ENCODE results near the gene ZNF366.
A peak's percentile ranks its signal among the peaks of the same experiment; 100 is the strongest.

The ZNF366 gene

DNA sequence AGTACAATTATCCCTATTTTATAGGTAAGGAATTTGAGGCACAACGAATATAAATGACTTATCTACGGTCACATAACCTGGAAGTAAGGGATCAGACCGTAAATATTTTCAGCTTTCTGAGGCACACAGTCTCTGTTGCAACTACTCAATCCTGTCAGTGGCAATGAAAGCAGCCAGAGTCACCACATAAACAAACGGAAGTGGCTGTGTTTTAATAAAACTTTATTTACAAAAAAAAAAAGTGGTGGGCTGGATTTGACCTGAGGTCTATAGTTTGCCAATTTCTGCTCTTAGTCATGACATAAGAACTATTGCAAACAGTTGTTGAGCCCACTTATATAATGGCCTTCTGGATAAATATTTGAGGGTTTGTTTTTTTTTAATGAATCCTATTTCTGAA lies 29.6 kb downstream of the ZNF366 start:
- H3K4me3 ChIP-seq (ENCODE audit: low read depth, low read length), result no peak overlapping the region
- TF ChIP-seq, protein P1, sequence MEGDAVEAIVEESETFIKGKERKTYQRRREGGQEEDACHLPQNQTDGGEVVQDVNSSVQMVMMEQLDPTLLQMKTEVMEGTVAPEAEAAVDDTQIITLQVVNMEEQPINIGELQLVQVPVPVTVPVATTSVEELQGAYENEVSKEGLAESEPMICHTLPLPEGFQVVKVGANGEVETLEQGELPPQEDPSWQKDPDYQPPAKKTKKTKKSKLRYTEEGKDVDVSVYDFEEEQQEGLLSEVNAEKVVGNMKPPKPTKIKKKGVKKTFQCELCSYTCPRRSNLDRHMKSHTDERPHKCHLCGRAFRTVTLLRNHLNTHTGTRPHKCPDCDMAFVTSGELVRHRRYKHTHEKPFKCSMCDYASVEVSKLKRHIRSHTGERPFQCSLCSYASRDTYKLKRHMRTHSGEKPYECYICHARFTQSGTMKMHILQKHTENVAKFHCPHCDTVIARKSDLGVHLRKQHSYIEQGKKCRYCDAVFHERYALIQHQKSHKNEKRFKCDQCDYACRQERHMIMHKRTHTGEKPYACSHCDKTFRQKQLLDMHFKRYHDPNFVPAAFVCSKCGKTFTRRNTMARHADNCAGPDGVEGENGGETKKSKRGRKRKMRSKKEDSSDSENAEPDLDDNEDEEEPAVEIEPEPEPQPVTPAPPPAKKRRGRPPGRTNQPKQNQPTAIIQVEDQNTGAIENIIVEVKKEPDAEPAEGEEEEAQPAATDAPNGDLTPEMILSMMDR (IDR thresholded peaks at IDR 0.05; ENCODE audit: insufficient read depth, low read depth, low read length, missing control alignments), result no peak
- no peak for DNase-seq (ENCODE audit: low read depth)

DNA sequence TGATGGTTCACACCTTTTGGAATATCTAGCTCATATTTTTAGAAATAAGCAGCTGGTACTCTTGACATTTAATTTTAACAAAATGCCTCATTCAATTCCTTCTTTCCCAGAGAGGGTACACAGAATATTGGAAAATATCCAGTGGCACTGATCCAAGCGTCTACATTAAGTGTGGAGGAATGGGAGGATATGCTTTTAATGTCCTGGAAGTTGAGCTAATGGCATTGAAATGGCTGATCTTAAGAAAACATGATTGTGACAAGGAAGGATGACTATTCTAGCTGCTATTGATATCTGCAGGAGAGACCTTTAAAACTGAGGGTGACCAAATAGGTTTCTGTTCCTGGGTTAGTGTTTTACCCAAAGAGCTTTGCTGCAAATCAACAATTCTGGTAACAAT lies 30.0 kb downstream of the ZNF366 start:
- TF ChIP-seq, protein P1 (IDR thresholded peaks at IDR 0.05; ENCODE audit: insufficient read depth, low read depth, low read length, missing control alignments), result no peak
- no peak for DNase-seq (ENCODE audit: low read depth)
- H3K4me3 ChIP-seq (ENCODE audit: low read depth, low read length), result no peak overlapping the region

DNA sequence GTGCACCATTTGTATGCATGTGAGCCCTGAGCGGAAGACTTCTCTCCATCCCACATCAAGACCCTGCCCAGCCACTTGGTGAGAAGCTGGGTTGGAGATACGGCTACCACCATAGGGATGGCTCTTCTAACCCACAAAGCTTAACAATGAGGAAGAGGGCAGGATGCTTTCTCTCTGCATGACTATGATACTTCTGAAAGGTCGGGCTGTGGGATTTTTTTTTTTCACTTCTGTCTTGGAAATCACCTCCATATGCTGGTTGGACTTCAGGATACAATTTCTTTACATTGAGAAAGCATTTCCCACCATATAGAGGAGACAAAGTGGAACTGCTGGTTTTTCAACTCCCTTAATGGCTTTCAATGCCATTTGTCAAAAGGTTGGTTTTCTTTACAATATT lies 30.5 kb downstream of the ZNF366 start:
- TF ChIP-seq, protein P1 (IDR thresholded peaks at IDR 0.05; ENCODE audit: insufficient read depth, low read depth, low read length, missing control alignments), result no peak
- DNase-seq (ENCODE audit: low read depth), result peak; percentile 69
- H3K4me3 ChIP-seq (ENCODE audit: low read depth, low read length), result no peak overlapping the region

DNA sequence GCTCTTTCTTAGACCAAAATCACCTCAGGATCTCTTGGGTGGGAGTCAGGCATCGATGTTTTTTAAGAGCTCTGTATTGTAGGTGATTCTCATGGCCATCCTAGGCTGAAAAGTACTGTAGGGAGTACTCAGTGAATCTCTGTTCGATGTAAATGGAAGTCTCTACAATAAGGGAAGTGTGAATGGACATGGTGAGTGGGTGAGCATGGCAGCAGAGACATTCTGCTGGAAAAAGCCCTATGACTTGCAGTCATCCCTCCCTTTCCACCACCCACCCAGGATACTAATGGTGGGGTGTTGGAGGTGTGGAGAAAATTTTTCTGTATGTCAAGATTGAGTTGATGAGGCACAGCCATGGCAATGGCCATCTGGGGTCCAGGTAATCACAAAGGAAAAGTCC lies 30.9 kb downstream of the ZNF366 start:
- TF ChIP-seq, protein P1 (IDR thresholded peaks at IDR 0.05; ENCODE audit: insufficient read depth, low read depth, low read length, missing control alignments), result no peak
- no peak overlapping the region for H3K4me3 ChIP-seq (ENCODE audit: low read depth, low read length)
- DNase-seq (ENCODE audit: low read depth), result no peak

DNA sequence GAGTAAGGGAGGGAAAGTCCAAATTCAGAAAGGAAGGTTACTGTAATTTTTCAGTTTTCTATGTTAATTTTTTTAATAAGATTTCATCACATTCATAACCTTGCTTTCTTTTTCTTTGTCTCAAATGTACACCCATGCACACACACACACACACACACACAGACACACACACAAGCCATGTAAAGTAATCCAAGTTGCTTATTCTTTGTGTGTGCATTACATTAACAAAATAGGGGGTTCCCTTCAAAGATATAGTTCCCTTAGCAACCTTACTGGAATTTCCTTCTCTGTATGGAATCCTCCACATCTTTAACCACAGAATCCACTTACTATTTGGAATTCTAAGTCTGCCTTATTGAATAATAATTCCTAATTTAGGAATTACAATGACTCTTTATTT lies 32.7 kb downstream of the ZNF366 start:
- DNase-seq (ENCODE audit: low read depth), result no peak
- TF ChIP-seq, protein P1 (IDR thresholded peaks at IDR 0.05; ENCODE audit: insufficient read depth, low read depth, low read length, missing control alignments), result no peak
- H3K4me3 ChIP-seq (ENCODE audit: low read depth, low read length), result no peak overlapping the region

DNA sequence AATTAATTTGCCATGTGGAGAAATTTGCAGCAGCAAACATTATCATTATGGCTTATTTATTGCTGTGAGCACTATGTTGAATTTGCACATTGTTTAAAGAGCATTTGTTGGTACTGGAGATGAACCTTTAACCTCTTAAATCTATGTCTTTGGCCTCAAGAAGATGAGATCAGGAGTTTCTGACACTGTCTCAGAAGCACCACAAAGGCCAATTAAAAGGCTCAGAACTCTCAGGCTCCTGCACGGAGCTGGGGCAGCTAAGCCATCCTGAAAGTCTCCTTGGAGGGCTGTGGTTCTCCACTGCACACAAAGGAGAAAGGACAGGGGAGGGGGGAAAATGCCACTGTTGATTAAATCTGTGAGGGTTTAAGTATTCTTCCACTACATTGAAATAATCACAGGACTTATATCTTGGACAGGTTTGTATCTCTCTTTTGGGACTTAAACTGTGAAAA lies 33.1 kb downstream of the ZNF366 start:
- peak; percentile 60 for DNase-seq (ENCODE audit: low read depth)
- TF ChIP-seq, protein P1 (IDR thresholded peaks at IDR 0.05; ENCODE audit: insufficient read depth, low read depth, low read length, missing control alignments), result no peak
- H3K4me3 ChIP-seq (ENCODE audit: low read depth, low read length), result no peak overlapping the region

DNA sequence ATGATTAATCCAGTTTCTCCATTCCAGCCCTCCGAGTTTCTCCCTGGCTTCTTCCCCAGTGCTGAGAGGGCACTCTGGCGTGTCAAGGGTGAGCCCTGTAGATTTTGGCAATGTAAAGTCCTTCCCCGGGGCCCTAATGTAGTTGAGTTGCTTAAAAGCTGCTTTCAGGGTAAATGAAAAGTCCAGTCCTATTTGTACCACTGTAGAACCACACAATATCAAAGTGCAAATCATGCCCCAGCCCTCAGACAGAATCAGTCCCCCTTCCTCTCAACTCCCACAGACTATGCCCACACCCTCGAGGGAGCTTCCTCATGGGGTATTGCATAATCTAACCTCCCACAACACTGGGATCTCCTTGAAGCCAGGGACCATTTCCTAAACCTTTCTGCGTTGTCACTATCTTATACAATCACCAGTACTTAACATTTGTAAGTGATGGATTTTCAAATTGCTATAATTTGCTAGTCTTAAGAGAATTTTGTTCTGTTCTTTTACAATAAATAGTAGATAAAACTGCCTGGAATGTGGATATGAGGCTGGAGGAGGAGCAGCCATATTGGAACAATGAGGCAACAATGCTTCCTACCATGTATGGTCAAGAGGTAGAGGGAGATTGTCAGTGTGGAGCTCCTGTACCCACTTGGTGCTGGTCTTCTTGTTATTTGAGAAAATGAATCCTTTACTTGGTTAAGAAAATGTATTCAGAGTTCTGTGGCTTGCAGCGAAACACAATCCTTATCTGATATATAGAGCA lies 34.4 kb downstream of the ZNF366 start:
- DNase-seq (ENCODE audit: low read depth), result no peak
- TF ChIP-seq, protein P1 (IDR thresholded peaks at IDR 0.05; ENCODE audit: insufficient read depth, low read depth, low read length, missing control alignments), result no peak

More for the DNA sequence above, 34.4 kb downstream of the ZNF366 start:
- no peak overlapping the region for H3K4me3 ChIP-seq (ENCODE audit: low read depth, low read length)

Data from GM12865 (cell line).